ENCODE measurements around the gene LYRM4.

Gene LYRM4

GRCh38 chr6:5260661-5261544 lies at the start of gene LYRM4, which contains the start of gene FARS2:
Gene LYRM4, minus strand, starts transcription at chr6:5260950. Its CDS starts 217 bp downstream, at chr6:5260733.
Gene FARS2, plus strand, starts transcription at chr6:5261513.
- peak; percentile 82 for DNase-seq

DNA sequence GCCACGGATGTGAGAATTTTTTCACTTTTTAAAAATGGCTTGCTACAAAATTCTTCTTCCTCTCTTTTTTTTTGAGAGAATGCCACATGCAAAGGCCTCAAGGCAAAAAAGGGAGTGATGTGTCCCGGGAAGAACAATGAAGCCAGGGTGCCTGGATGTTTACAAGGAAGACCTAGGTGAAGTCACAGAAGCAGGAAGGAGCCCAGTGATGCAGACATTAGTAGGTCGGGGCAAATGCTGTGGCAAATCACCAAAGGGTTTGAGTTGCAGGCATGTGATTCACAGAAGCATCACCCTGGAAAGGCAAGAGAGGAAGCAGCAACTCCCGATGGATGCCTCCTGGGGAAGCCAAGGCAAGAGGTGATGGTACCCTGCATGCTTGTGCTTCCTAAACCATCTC lies 47.3 kb upstream of the LYRM4 start:
- DNase-seq = no peak

DNA sequence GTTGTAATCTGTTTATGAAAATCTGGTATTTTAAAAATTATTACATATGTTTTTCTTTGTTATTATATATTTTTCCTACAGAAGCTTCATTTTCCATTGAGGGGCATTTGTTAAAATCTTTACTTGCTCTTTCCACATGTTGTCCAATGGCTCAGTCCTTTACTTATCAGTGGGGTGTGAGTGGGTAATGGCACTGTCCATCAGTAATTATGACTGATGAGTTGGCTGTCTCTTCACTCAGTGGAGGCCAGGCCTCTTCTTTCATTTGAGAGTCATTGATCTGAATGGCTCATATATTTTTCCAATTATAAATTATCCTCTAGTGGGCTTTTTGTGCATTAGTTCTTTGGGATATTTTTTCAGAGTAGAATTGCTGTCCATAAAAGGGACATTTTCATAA lies 46.3 kb upstream of the LYRM4 start:
- no peak for DNase-seq

GRCh38 chr6:5305968-5306626 lies 45.3 kb upstream of the LYRM4 start:
- DNase-seq = peak; percentile 83

DNA sequence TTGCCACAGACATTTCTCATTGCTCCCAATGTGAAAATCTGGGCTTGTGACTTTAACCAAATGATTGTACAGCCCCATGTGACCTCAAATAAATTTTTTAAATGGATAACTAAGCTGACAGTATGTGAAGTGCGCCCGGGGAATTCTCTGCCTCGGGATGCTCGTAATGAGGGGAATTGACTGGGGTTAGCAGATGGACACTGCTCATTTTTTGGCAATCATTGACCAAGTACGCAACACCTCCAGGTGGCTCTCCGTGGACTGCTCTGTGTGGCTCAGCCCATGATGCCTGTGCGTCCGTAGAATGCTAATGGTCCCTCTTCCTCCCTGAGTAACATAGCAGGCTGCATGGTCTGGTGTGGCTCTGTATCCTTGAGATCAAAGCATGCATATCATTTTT lies 42.9 kb upstream of the LYRM4 start:
- DNase-seq = no peak

- peak; percentile 20 for DNase-seq
These were observed 42.4 kb upstream of the LYRM4 start for GRCh38 chr6:5302995-5303622.

- no peak for DNase-seq
These were observed 41.6 kb upstream of the LYRM4 start for GRCh38 chr6:5302220-5302946.

DNA sequence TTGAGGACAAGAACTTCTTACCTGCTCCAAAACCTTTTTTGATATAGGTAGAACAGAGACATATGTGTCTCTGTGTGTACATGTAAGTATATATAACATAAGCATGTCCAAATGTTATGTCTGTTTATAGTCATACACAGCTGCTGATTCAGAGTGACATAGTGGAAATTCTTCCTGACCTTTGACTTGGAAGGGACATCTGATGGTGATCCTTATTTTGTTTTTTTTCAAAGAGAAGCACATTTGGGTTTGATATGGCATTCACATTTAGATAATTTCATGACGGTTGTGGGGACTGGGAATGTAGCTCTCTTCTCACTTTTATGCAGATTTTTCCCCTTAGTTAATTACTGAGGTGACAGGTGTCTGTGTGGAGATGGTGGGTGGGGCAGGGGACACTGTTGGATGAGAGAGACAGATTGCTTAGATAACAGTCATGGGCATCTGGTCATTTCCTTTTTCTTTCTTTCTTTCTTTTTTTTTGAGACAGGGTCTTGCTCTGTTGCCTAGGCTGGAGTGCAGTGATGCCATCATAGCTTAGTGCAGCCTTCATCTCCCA lies 39.5 kb upstream of the LYRM4 start:
- no peak for DNase-seq

GRCh38 chr6:5295623-5296022 lies 34.9 kb upstream of the LYRM4 start:
- no peak for DNase-seq

- no peak for DNase-seq
These were observed 33.9 kb upstream of the LYRM4 start for GRCh38 chr6:5294392-5295211.

- no peak for DNase-seq
These were observed 32.9 kb upstream of the LYRM4 start for GRCh38 chr6:5293692-5294091.

DNA sequence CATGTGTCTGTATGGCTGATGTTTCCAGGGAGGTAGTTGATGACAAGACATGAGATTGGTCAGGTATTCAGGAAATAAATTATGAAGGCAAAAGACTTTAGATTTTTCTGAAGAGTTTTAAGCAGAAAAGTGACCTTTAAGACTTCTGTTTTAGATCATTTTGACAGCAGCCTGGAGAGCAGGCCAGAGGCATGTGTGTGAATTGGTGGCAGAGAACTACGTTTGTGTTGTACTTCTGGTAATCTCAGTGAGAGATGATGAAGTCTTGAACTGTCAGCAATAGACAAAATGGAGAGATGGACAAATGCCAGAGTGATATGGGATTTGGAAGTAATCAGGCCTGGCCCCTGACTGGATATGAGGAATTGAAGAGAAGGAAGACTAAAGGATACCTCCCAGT lies 31.4 kb upstream of the LYRM4 start:
- DNase-seq = no peak

- DNase-seq = no peak
These were observed 29.8 kb upstream of the LYRM4 start for GRCh38 chr6:5290500-5290899.

- DNase-seq = no peak
These were observed 29.3 kb upstream of the LYRM4 start for GRCh38 chr6:5290097-5290496.

- no peak for DNase-seq
These were observed 27.2 kb upstream of the LYRM4 start for GRCh38 chr6:5287966-5288297.

DNA sequence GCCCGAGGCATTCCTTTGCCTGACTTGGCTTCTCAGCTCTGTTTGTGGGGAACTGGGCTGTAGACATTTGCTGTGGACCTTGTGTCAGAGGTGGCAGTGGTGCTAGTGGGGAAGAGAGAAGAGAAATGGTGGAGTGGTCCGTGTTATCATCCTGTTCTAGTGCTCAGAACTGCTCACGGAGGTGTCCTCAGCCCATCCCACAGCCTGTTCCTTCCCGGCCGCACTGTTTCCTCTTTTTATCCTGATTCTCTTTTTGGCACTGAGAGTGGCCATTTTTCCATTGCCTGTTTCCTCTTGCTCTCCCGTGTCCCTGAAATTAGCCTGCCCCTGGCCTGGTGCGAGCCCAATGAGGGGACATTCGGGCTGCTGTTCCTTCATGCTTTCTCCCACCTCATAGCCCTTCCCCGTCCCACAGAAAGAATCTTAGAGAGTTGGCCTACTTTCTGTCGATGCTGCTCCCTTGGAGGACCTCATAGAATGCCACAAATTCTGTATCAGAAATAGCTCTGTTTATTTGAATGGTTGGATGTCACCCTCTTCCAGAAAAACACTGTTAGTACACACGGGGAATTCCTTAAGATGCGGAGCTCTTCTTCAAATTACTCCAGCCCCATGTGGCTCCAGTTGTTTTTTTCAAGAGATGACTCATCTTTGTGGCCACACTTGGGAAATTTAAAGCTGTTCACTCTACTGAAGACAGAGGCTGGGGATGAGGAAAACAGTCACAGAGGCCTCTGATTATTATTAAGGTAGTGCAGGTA lies 26.6 kb upstream of the LYRM4 start:
- DNase-seq = peak; percentile 75

- no peak for DNase-seq
These were observed 26.0 kb upstream of the LYRM4 start for GRCh38 chr6:5286780-5287179.

- DNase-seq = no peak
These were observed 24.8 kb upstream of the LYRM4 start for GRCh38 chr6:5285526-5285925.

- no peak for DNase-seq
These were observed 24.3 kb upstream of the LYRM4 start for GRCh38 chr6:5285081-5285480.

- DNase-seq = no peak
These were observed 21.5 kb upstream of the LYRM4 start for GRCh38 chr6:5282191-5282623.

- DNase-seq = no peak
These were observed 20.2 kb upstream of the LYRM4 start for GRCh38 chr6:5280920-5281319.

All from fibroblast of upper back skin (primary cell).